Measurements from ENCODE around the gene PON2. TPM values are rescaled to one million over a fixed set of nuclear protein-coding genes. Genes with fewer than 3 reads are reported as not detected.

Gene PON2
- total and polyA plus RNA-seq, 2 of the 13 experiments (the other 11 are each of a cell fraction or from before 2014, with no cell fraction given) = 202 to 217 TPM

DNA sequence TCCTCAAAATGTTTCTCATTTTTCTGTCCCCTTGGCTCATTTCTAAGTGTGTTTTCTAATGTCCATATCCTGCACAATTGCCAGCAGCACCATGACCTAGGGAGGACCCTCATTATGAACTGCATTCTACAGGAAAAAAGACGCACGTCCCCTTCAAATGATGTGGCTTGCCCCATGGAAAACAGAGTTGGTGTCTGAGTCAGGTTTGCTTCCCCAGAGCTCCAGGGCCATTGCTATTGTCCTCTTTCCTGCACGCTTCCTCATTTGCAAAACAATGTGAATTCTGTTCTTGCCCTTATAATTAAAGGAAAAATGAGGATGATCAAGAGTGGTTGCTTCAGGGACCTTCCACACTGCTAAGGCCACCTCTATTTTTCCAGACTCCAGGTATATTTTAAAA lies 36.2 kb upstream of the PON2 start (continued):
- TF ChIP-seq, protein P1, sequence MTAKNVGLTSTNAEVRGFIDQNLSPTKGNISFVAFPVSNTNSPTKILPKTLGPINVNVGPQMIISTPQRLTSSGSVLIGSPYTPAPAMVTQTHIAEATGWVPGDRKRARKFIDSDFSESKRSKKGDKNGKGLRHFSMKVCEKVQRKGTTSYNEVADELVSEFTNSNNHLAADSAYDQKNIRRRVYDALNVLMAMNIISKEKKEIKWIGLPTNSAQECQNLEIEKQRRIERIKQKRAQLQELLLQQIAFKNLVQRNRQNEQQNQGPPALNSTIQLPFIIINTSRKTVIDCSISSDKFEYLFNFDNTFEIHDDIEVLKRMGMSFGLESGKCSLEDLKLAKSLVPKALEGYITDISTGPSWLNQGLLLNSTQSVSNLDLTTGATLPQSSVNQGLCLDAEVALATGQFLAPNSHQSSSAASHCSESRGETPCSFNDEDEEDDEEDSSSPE (CRISPR knock-in tag; IDR thresholded peaks at IDR 0.05) = no peak
- no peak for TF ChIP-seq SPEN (CRISPR knock-in tag; IDR thresholded peaks at IDR 0.05; ENCODE audit: low read depth)

DNA sequence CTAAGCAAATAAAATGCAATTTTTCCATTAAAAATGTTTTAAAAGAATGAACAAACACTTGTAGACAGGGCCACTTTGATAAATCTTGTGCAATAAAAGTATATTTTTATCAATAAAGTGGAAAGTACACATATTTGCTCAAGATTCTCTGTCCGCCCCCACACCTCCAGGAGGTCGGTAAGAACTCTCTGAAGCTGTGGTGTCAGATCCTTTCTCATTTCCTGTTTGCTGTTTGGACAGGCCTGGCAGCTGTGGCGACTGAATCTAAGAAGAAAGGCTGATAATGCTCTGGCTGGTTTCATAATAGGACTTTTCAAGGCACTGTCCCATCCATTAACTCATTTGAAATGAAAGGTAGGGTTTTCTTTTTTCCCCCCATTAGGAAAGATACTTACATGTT lies 35.6 kb upstream of the PON2 start:
- Histone ChIP-seq H4K20me1 (ENCODE audit: insufficient read depth, low read length) (no peaks in the 10 kb centered on the region), H3K9me3 (ENCODE audit: low read length) (no peaks in the 10 kb centered on the region), H3K9ac (ENCODE audit: insufficient read depth, low read depth, low read length) (no peak overlapping the region; the same call in 1 of the 2 replicates), H2AFZ (ENCODE audit: low read length) (no peak overlapping the region), H3K36me3 (replicated peaks in 1 of 2; ENCODE audit: control insufficient read depth in 1 of 2, insufficient read depth in 2 of 2, low read length in 2 of 2) (no peaks in the 10 kb centered on the region), H3K79me2 (ENCODE audit: insufficient read depth, low read length) (no peaks in the 10 kb centered on the region), H3K4me3 (replicated peaks in 1 of 3; ENCODE audit: insufficient read depth in 1 of 3, low read depth in 2 of 3, low read length in 3 of 3) (no peak overlapping the region; a peak in 1 of 6 replicates), H3K27ac (ENCODE audit: extremely low read length, insufficient read depth, low read length) (peak overlapping the region; percentile 30), H3K4me2 (ENCODE audit: low read depth, low read length) (peak overlapping the region; percentile 28), H3K27me3 (ENCODE audit: control insufficient read depth in 1 of 2, insufficient read depth in 2 of 2, low read length in 2 of 2) (no peaks in the 10 kb centered on the region), H3K4me1 (ENCODE audit: insufficient read depth, low read length) (peaks cover 35% of the 10 kb centered on the region)
- POLR2A ChIA-PET = interaction anchor here (1.3 to 1.7 kb wide), 3 partner anchors 29 to 38 kb away, joined by 3 to 7 read pairs (median 3); partner anchors contain the start of gene PON2
- FAIRE-seq = no peak
- peak; percentile 82 for DNase-seq (ENCODE audit: low spot score)
- 0% methylated on average over 3 of the region's 3 CpGs for WGBS (ENCODE audit: low lambda C conversion rate)
- in situ Hi-C loops (cut with HindIII; ENCODE audit: extremely low pct_ligation_motif_present, low pct_unique_long_range_greater_than_20kb) (no loop called here), intact Hi-C loops (cut with micrococcal nuclease; ENCODE audit: unreplicated experiment) (loop anchor here (2.0 kb wide), 1 partner anchor 30 kb away; no protein-coding TSS in a partner anchor)
- BruUV-seq (replicated peaks) = no TSS peak
- ATAC-seq = peak; percentile 91
- CTCF ChIA-PET (ENCODE audit: low intra/inter-chr PET ratio, low total read pairs) = no interaction called here
- no peak for TF ChIP-seq EHMT2 (IDR thresholded peaks at IDR 0.05; ENCODE audit: borderline replicate concordance, low read depth, low read length)
- TF ChIP-seq ZNF18 (CRISPR knock-in tag; IDR thresholded peaks at IDR 0.05; ENCODE audit: insufficient replicate concordance) = no peak
- 0 out of 2 replicates have a peak, but pooled peaks have one; percentile 43 for TF ChIP-seq RNF219 (CRISPR knock-in tag; IDR thresholded peaks at IDR 0.05)
- TF ChIP-seq HBP1 (CRISPR knock-in tag; IDR thresholded peaks at IDR 0.05; ENCODE audit: low read depth) = no peak
- TF ChIP-seq HMGXB3 (CRISPR knock-in tag; IDR thresholded peaks at IDR 0.05; ENCODE audit: borderline replicate concordance) = no peak
- no peak for TF ChIP-seq ZNF543 (CRISPR knock-in tag; IDR thresholded peaks at IDR 0.05)

All from HepG2 (cell line).